Panc1 (cell line): ENCODE measurements around the gene MEX3D.

ENCODE experiments used
- CTCF ChIP-seq: fragments of 450-650 bp; IDR thresholded peaks from 2 replicates; pipeline ENCODE4 v1.5.1; 2017; ENCODE audit warnings: mild to moderate bottlenecking
- POLR2AphosphoS5 ChIP-seq: IDR thresholded peaks from 2 replicates; pipeline ENCODE4 v1.6.1; 2012; ENCODE audit warnings: mild to moderate bottlenecking, low read depth, low read length, moderate library complexity
- SIN3A ChIP-seq: IDR thresholded peaks from 2 replicates; pipeline ENCODE4 v1.6.1; 2012; ENCODE audit warnings: low read depth, mild to moderate bottlenecking, low read length, moderate library complexity, borderline replicate concordance; ENCODE audit not compliant: insufficient read depth
- TCF7L2 ChIP-seq: IDR thresholded peaks from 2 replicates; pipeline ENCODE4 v1.6.1; 2011; ENCODE audit warnings: mild to moderate bottlenecking, low read depth, low read length, inconsistent platforms
- TF ChIP-seq, protein P1 (sequence below), 2 experiments: IDR thresholded peaks; 2 replicates each; pipeline ENCODE4 v1.6.1; 2011 to 2012; ENCODE audit warnings: low read depth in 2 of 2, control low read depth in 1 of 2, low read length in 1 of 2, mild to moderate bottlenecking in 1 of 2, moderate library complexity in 1 of 2; ENCODE audit not compliant: insufficient read depth in 1 of 2

GRCh38 chr19:1582201-1582600, 14.1 kb upstream of the MEX3D start:
- TF ChIP-seq CTCF (no peak), POLR2AphosphoS5 (no peak), TCF7L2 (no peak), SIN3A (no peak)
- TF ChIP-seq, protein P1, sequence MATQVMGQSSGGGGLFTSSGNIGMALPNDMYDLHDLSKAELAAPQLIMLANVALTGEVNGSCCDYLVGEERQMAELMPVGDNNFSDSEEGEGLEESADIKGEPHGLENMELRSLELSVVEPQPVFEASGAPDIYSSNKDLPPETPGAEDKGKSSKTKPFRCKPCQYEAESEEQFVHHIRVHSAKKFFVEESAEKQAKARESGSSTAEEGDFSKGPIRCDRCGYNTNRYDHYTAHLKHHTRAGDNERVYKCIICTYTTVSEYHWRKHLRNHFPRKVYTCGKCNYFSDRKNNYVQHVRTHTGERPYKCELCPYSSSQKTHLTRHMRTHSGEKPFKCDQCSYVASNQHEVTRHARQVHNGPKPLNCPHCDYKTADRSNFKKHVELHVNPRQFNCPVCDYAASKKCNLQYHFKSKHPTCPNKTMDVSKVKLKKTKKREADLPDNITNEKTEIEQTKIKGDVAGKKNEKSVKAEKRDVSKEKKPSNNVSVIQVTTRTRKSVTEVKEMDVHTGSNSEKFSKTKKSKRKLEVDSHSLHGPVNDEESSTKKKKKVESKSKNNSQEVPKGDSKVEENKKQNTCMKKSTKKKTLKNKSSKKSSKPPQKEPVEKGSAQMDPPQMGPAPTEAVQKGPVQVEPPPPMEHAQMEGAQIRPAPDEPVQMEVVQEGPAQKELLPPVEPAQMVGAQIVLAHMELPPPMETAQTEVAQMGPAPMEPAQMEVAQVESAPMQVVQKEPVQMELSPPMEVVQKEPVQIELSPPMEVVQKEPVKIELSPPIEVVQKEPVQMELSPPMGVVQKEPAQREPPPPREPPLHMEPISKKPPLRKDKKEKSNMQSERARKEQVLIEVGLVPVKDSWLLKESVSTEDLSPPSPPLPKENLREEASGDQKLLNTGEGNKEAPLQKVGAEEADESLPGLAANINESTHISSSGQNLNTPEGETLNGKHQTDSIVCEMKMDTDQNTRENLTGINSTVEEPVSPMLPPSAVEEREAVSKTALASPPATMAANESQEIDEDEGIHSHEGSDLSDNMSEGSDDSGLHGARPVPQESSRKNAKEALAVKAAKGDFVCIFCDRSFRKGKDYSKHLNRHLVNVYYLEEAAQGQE (IDR thresholded peaks at IDR 0.05; ENCODE audit: insufficient read depth in 1 of 2, low read depth in 2 of 2, low read length in 1 of 2), result no peak
